Nephron (organoid): ENCODE measurements around the gene STEAP1.

Experiments used
- H3K27ac Mint-ChIP-seq, 3 experiments: 2 replicates each; pipeline ENCODE4 v1.8.0; 2020; ENCODE audit warnings: mixed read lengths in 3 of 3, mild to moderate bottlenecking in 2 of 3, moderate library complexity in 1 of 3
- H3K27me3 Mint-ChIP-seq: 2 replicates; pipeline ENCODE4 v1.8.0; 2021; ENCODE audit warnings: low read depth, mild to moderate bottlenecking, moderate library complexity, mixed read lengths
- H3K36me3 Mint-ChIP-seq: 2 replicates; pipeline ENCODE4 v1.8.0; 2020; ENCODE audit warnings: low read depth, mixed read lengths
- H3K4me1 Mint-ChIP-seq: 2 replicates; pipeline ENCODE4 v1.8.0; 2020; ENCODE audit warnings: mixed read lengths
- H3K4me3 Mint-ChIP-seq, 3 experiments: 2 replicates each; pipeline ENCODE4 v1.8.0; 2020; ENCODE audit warnings: mild to moderate bottlenecking in 3 of 3, mixed read lengths in 3 of 3, moderate library complexity in 2 of 3
- H3K9me3 Mint-ChIP-seq: 2 replicates; pipeline ENCODE4 v1.8.0; 2020; ENCODE audit warnings: mixed read lengths
- TF ChIP-seq, protein P1 (sequence below), 3 experiments: fragments of 200-600 bp; sonication (generic); IDR thresholded peaks; one replicate each; pipeline ENCODE4 v1.5.0; 2021; ENCODE audit warnings: antibody characterized with exemption in 3 of 3; ENCODE audit not compliant: unreplicated experiment in 3 of 3

STEAP1 gene

DNA sequence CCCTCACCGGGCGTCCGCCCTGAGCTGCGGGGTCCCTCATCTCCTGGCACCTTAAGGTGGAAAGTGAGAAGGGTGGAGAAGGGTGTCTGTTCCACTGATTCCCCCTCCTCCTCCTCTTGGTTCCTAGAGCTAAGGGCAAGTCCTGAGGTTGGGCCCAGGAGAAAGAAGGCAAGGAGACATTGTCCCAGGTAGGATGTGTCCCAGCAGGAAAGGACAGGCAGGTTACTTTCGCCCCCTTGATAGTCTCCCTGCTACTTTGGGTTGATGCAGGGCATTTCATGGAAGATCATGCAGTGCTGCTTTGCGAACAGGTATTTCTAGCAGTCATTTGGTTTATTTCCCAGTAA lies 57.9 kb downstream of the STEAP1 start:
- Mint-ChIP-seq H3K9me3 (no peaks in the 10 kb centered on the region), H3K36me3 (peaks cover under 1% of the 10 kb centered on the region), H3K4me3 (peak overlapping the region in 2 of 3 experiments; percentile 80 to 85), H3K4me1 (peaks cover 7% of the 10 kb centered on the region), H3K27me3 (peaks cover 11% of the 10 kb centered on the region), H3K27ac (peak overlapping the region in 2 of 3 experiments; percentile 57 to 67)
- TF ChIP-seq, protein P1, sequence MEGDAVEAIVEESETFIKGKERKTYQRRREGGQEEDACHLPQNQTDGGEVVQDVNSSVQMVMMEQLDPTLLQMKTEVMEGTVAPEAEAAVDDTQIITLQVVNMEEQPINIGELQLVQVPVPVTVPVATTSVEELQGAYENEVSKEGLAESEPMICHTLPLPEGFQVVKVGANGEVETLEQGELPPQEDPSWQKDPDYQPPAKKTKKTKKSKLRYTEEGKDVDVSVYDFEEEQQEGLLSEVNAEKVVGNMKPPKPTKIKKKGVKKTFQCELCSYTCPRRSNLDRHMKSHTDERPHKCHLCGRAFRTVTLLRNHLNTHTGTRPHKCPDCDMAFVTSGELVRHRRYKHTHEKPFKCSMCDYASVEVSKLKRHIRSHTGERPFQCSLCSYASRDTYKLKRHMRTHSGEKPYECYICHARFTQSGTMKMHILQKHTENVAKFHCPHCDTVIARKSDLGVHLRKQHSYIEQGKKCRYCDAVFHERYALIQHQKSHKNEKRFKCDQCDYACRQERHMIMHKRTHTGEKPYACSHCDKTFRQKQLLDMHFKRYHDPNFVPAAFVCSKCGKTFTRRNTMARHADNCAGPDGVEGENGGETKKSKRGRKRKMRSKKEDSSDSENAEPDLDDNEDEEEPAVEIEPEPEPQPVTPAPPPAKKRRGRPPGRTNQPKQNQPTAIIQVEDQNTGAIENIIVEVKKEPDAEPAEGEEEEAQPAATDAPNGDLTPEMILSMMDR (IDR thresholded peaks at IDR 0.05; ENCODE audit: unreplicated experiment in 3 of 3) = no peak

- Mint-ChIP-seq H3K4me3 (no peak overlapping the region), H3K4me1 (peaks cover 7% of the 10 kb centered on the region), H3K9me3 (peaks cover 3% of the 10 kb centered on the region), H3K27ac (no peak overlapping the region), H3K36me3 (peaks cover 4% of the 10 kb centered on the region), H3K27me3 (peaks cover 11% of the 10 kb centered on the region)
- TF ChIP-seq, protein P1 (IDR thresholded peaks at IDR 0.05; ENCODE audit: unreplicated experiment in 3 of 3) = no peak
Measured at GRCh38 chr7:90213521-90213920, 59.3 kb downstream of the STEAP1 start.
